Measurements from ENCODE around the gene NPR2.

NPR2 gene

GRCh38 chr9:35760651-35761050 lies 30.7 kb upstream of the NPR2 start:
- ChIA-PET POLR2A (ENCODE audit: low non-redundant PET) (interaction anchor here (0.6 kb wide), 1 partner anchor 11 kb away, joined by 3 read pairs; no protein-coding TSS in a partner anchor), CTCF (interaction anchor here (0.9 kb wide), 1 partner anchor 22 kb away, joined by 3 read pairs; no protein-coding TSS in a partner anchor)
- no peak for DNase-seq (ENCODE audit: low spot score)
- TF ChIP-seq, protein P1, sequence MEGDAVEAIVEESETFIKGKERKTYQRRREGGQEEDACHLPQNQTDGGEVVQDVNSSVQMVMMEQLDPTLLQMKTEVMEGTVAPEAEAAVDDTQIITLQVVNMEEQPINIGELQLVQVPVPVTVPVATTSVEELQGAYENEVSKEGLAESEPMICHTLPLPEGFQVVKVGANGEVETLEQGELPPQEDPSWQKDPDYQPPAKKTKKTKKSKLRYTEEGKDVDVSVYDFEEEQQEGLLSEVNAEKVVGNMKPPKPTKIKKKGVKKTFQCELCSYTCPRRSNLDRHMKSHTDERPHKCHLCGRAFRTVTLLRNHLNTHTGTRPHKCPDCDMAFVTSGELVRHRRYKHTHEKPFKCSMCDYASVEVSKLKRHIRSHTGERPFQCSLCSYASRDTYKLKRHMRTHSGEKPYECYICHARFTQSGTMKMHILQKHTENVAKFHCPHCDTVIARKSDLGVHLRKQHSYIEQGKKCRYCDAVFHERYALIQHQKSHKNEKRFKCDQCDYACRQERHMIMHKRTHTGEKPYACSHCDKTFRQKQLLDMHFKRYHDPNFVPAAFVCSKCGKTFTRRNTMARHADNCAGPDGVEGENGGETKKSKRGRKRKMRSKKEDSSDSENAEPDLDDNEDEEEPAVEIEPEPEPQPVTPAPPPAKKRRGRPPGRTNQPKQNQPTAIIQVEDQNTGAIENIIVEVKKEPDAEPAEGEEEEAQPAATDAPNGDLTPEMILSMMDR (conservative IDR thresholded peaks at IDR 0.05; ENCODE audit: low read depth) = no peak
- no peak overlapping the region for H3K27ac ChIP-seq

GRCh38 chr9:35763181-35763580 lies 28.2 kb upstream of the NPR2 start:
- no peak for DNase-seq (ENCODE audit: low spot score)
- POLR2A ChIA-PET (ENCODE audit: low non-redundant PET) = no interaction called here
- TF ChIP-seq, protein P1 (conservative IDR thresholded peaks at IDR 0.05; ENCODE audit: low read depth) = no peak
- no peak overlapping the region for H3K27ac ChIP-seq
- CTCF ChIA-PET = interaction anchor here (0.6 kb wide), 1 partner anchor 10 kb away, joined by 3 read pairs; no protein-coding TSS in a partner anchor

- H3K27ac ChIP-seq = no peak overlapping the region
- DNase-seq (ENCODE audit: low spot score) = no peak
- CTCF ChIA-PET = no interaction called here
- TF ChIP-seq, protein P1 (conservative IDR thresholded peaks at IDR 0.05; ENCODE audit: low read depth) = no peak
- POLR2A ChIA-PET (ENCODE audit: low non-redundant PET) = no interaction called here
These were observed 27.6 kb upstream of the NPR2 start for GRCh38 chr9:35763803-35764202.

DNA sequence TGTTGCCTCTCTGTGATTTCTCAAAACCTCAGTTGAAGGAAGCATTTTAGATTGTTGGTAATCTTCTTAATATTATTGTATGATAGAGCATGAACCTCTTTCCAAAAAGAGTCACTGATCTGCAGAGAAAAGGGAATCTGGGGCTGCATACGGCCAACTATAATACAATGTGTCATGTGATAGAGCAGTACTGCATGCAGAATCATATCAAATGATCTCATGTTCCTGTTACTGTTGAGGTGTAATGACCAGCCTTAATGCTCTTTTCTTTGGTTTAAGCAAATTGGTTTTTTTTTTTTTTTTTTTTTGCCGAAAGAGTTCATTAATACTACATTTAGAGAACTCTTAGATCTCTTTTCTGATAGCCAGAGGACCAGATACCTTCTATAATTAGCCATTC lies 24.4 kb upstream of the NPR2 start:
- H3K27ac ChIP-seq = no peak overlapping the region
- ChIA-PET POLR2A (ENCODE audit: low non-redundant PET) (no interaction called here), CTCF (no interaction called here)
- TF ChIP-seq, protein P1 (conservative IDR thresholded peaks at IDR 0.05; ENCODE audit: low read depth) = no peak
- DNase-seq (ENCODE audit: low spot score) = no peak

- DNase-seq (ENCODE audit: low spot score) = no peak
- TF ChIP-seq, protein P1 (conservative IDR thresholded peaks at IDR 0.05; ENCODE audit: low read depth) = no peak
- CTCF ChIA-PET = interaction anchor here (0.7 kb wide), 1 partner anchor 135 kb away, joined by 3 read pairs; no protein-coding TSS in a partner anchor
- POLR2A ChIA-PET (ENCODE audit: low non-redundant PET) = no interaction called here
- no peak overlapping the region for H3K27ac ChIP-seq
These were observed 23.9 kb upstream of the NPR2 start for GRCh38 chr9:35767458-35767857.

DNA sequence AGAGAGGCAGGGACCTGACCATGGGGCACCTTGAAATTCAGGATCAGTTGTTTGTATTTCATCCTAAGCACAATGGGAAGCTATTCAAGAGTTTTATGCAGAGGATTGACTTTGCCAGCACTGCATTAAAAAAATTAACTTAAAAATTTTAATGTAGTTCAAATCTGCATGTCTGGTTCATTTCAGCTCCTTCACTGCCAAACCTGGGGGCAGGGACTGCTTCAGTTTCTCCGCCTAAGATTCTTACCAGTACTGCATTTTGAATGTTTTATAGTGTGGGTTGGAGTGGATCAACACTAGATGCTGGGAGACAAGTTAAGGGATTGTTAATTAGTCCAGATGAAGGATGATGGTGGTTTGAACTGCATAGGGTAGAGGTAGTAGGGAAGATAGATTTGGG lies 21.6 kb upstream of the NPR2 start:
- DNase-seq (ENCODE audit: low spot score) = no peak
- TF ChIP-seq, protein P1 (conservative IDR thresholded peaks at IDR 0.05; ENCODE audit: low read depth) = no peak
- ChIA-PET CTCF (interaction anchor here (1.4 kb wide), 1 partner anchor 21 kb away, joined by 6 read pairs; no protein-coding TSS in a partner anchor), POLR2A (ENCODE audit: low non-redundant PET) (no interaction called here)
- H3K27ac ChIP-seq = no peak overlapping the region
